ENCODE measurements around the gene ERC1.

GRCh38 chr12:1355396-1355795 lies 364.4 kb downstream of the ERC1 start:
- TF ChIP-seq JUND (IDR thresholded peaks at IDR 0.05; ENCODE audit: borderline replicate concordance, low read depth, low read length) (no peak), JUND (tag; IDR thresholded peaks at IDR 0.05; ENCODE audit: borderline replicate concordance, low read depth, low read length) (no peak), GABPB1 (CRISPR knock-in tag; IDR thresholded peaks at IDR 0.05) (no peak), POLR2AphosphoS5 (IDR thresholded peaks at IDR 0.05; ENCODE audit: control insufficient read depth, insufficient read depth, low read depth, low read length) (no peak), CTCF (IDR thresholded peaks at IDR 0.05 in 2 of 3, conservative IDR thresholded peaks at IDR 0.05 in 1 of 3; ENCODE audit: insufficient read depth in 2 of 3, low read depth in 1 of 3, low read length in 3 of 3) (no peak), MAFF (IDR thresholded peaks at IDR 0.05; ENCODE audit: low read length) (no peak), TSHZ1 (CRISPR knock-in tag; IDR thresholded peaks at IDR 0.05) (no peak), CHD1 (IDR thresholded peaks at IDR 0.05; ENCODE audit: low read length) (no peak), GATA2 (CRISPR knock-in tag; IDR thresholded peaks at IDR 0.05) (no peak), MCM7 (IDR thresholded peaks at IDR 0.05) (no peak), POLR2A (conservative IDR thresholded peaks at IDR 0.05) (no peak), ZNF224 (CRISPR knock-in tag; IDR thresholded peaks at IDR 0.05) (no peak), BACH1 (tag; IDR thresholded peaks at IDR 0.05) (no peak), SMAD1 (IDR thresholded peaks at IDR 0.05; ENCODE audit: low read depth, low read length, partially characterized antibody) (no peak)

Measured in K562 (cell line).